Vagina (tissue), 2 donors: ENCODE results near the gene EYS. TPM values are rescaled to one million over a fixed set of nuclear protein-coding genes. Genes with fewer than 3 reads are reported as not detected.

Experiments
- DNase-seq, 2 donors: peaks; one replicate each; pipeline ENCODE4 v3.0.0-alpha.2; 2017; ENCODE audit errors: extremely low spot score in 2 of 2
- H3K27ac ChIP-seq: fragments of 200-600 bp; sonication (generic); one replicate; pipeline ENCODE4 v1.5.1; 2019
- H3K27me3 ChIP-seq: fragments of 200-600 bp; sonication (generic); one replicate; pipeline ENCODE4 v1.5.1; 2019
- H3K36me3 ChIP-seq, 2 donors: fragments of 200-600 bp; sonication (generic); one replicate each; pipeline ENCODE4 v1.5.1; 2017 to 2019
- H3K4me1 ChIP-seq: fragments of 200-600 bp; sonication (generic); one replicate; pipeline ENCODE4 v1.5.1; 2019
- H3K4me3 ChIP-seq, 2 donors: fragments of 200-600 bp; sonication (generic); 1 replicate in 1 of 2; 2 replicates in 1 of 2; pipeline ENCODE4 v1.5.1; 2016 to 2019
- H3K9me3 ChIP-seq: fragments of 200-600 bp; sonication (generic); one replicate; pipeline ENCODE4 v1.5.1; 2019
- POLR2A ChIP-seq, 2 donors: fragments of 450-650 bp; IDR thresholded peaks; one replicate each; pipeline ENCODE4 v1.6.1; 2017; ENCODE audit warnings: antibody characterized with exemption in 2 of 2, mild to moderate bottlenecking in 2 of 2, moderate library complexity in 2 of 2
- POLR2AphosphoS5 ChIP-seq, 2 donors: sonication (generic); formaldehyde crosslinking; IDR thresholded peaks; one replicate each; pipeline ENCODE4 v1.9.0; 2017; ENCODE audit warnings: antibody characterized with exemption in 2 of 2, mild to moderate bottlenecking in 2 of 2, low read depth in 1 of 2; ENCODE audit not compliant: insufficient read depth in 1 of 2
- intact Hi-C: fragments of 100-400 bp; cut with DNase I; formaldehyde crosslinking; loops from one replicate; pipeline ENCODE4 v1.15.1; 2023
- total RNA-seq: library from RNA; depleted of rRNA; stranded (reverse); fragments of >200 nt; gene quantifications from one replicate; pipeline ENCODE4 v1.2.3, GENCODE V29; 2016
- TF ChIP-seq, protein P1 (sequence below), 3 experiments: fragments of 450-650 bp in 2 of 3; fragments of 200-600 bp in 1 of 3; sonication (generic) in 1 of 3; IDR thresholded peaks; one replicate each; pipeline ENCODE4 v1.5.1; 2017 to 2019; ENCODE audit warnings: antibody characterized with exemption in 3 of 3, mild to moderate bottlenecking in 2 of 3, moderate library complexity in 2 of 3

Gene EYS
- total RNA-seq, 1 donor from 2014 or later, result not detected

DNA sequence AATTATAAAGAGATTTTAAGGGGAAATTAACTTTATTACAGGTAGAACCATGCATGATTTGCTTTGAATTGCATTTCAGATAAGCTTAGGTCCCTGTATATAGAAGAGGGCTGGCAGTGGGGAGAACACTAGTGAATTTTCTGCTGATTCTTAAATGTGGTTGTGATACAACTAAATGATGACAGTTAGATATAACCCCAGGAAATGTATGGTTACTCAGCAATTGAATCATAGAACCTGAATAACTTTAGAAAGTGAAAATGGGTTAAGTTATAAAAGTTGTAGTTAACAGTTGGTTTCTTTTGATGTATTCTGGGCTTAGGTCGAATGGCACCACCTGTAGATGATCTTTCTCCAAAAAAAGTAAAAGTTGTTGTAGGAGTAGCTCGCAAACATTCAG, 2001.3 kb downstream of the EYS start:
- intact Hi-C loops, result no loop called here

DNA sequence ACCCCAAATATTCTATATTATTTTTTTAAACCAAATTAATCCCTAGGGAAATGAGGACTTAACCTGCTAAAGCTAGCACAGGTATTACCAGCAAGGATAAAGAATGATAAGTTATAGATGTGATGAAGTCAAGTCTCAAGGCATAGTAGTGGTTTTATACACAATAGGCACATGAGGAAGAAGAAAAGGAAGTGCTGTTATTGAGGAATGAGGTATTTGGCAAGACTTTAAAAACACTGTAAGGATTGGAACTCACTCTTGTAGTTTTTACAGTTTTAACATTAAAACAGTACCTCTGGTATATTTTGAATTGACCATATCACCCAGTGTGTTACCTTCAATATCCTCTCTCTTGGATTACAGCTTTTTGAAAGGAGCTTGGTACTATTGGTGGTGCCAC, 2016.8 kb downstream of the EYS start:
- no peak for DNase-seq
- no peaks in the 10 kb centered on the region for H3K27me3 ChIP-seq
- H3K4me1 ChIP-seq, result no peaks in the 10 kb centered on the region
- H3K36me3 ChIP-seq, result peaks cover 0 to 6% of the 10 kb centered on the region in 2 donors
- no peaks in the 10 kb centered on the region for H3K9me3 ChIP-seq
- TF ChIP-seq, protein P1, sequence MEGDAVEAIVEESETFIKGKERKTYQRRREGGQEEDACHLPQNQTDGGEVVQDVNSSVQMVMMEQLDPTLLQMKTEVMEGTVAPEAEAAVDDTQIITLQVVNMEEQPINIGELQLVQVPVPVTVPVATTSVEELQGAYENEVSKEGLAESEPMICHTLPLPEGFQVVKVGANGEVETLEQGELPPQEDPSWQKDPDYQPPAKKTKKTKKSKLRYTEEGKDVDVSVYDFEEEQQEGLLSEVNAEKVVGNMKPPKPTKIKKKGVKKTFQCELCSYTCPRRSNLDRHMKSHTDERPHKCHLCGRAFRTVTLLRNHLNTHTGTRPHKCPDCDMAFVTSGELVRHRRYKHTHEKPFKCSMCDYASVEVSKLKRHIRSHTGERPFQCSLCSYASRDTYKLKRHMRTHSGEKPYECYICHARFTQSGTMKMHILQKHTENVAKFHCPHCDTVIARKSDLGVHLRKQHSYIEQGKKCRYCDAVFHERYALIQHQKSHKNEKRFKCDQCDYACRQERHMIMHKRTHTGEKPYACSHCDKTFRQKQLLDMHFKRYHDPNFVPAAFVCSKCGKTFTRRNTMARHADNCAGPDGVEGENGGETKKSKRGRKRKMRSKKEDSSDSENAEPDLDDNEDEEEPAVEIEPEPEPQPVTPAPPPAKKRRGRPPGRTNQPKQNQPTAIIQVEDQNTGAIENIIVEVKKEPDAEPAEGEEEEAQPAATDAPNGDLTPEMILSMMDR (IDR thresholded peaks at IDR 0.05), result no peak
- TF ChIP-seq POLR2A (IDR thresholded peaks at IDR 0.05) (no peak), POLR2AphosphoS5 (IDR thresholded peaks at IDR 0.05; ENCODE audit: insufficient read depth in 1 of 2, low read depth in 1 of 2) (no peak)
- H3K4me3 ChIP-seq, result no peak overlapping the region
- intact Hi-C loops, result no loop called here
- no peak overlapping the region for H3K27ac ChIP-seq

More for the DNA sequence above, 2001.3 kb downstream of the EYS start:
- Histone ChIP-seq H3K4me3 (no peak overlapping the region), H3K9me3 (no peaks in the 10 kb centered on the region), H3K36me3 (peaks cover 6 to 68% of the 10 kb centered on the region in 2 donors), H3K4me1 (no peaks in the 10 kb centered on the region), H3K27me3 (no peaks in the 10 kb centered on the region), H3K27ac (no peak overlapping the region)
- TF ChIP-seq, protein P1 (IDR thresholded peaks at IDR 0.05), result no peak
- TF ChIP-seq POLR2AphosphoS5 (IDR thresholded peaks at IDR 0.05; ENCODE audit: insufficient read depth in 1 of 2, low read depth in 1 of 2) (no peak), POLR2A (IDR thresholded peaks at IDR 0.05) (no peak)
- DNase-seq, result no peak

DNA sequence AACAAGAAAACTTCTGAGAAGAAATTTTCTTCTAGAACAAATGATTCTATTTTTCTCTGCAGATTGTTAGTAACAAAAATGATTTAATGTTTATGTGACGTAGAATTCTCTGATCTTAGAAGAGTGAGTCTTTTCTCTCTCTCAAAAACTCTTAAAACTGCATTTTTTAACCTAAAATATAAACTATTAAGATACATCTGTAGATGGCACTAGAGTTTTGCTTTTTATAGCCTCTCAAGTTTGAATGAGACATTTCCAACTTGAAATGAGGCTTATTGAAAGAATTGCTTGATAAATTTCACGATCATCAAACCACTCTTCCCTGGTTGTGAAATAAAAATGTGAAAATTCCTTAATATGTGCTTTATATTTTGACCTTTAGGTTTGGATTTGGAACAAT, 2017.6 kb downstream of the EYS start:
- no peak overlapping the region for H3K27ac ChIP-seq
- peaks cover 0 to 2% of the 10 kb centered on the region in 2 donors for H3K36me3 ChIP-seq
- no peaks in the 10 kb centered on the region for H3K9me3 ChIP-seq
- TF ChIP-seq POLR2A (IDR thresholded peaks at IDR 0.05), result no peak
- TF ChIP-seq, protein P1 (IDR thresholded peaks at IDR 0.05), result no peak
- no peak for TF ChIP-seq POLR2AphosphoS5 (IDR thresholded peaks at IDR 0.05; ENCODE audit: insufficient read depth in 1 of 2, low read depth in 1 of 2)
- H3K4me1 ChIP-seq, result no peaks in the 10 kb centered on the region
- intact Hi-C loops, result no loop called here
- no peak for DNase-seq
- no peaks in the 10 kb centered on the region for H3K27me3 ChIP-seq
- no peak overlapping the region for H3K4me3 ChIP-seq

DNA sequence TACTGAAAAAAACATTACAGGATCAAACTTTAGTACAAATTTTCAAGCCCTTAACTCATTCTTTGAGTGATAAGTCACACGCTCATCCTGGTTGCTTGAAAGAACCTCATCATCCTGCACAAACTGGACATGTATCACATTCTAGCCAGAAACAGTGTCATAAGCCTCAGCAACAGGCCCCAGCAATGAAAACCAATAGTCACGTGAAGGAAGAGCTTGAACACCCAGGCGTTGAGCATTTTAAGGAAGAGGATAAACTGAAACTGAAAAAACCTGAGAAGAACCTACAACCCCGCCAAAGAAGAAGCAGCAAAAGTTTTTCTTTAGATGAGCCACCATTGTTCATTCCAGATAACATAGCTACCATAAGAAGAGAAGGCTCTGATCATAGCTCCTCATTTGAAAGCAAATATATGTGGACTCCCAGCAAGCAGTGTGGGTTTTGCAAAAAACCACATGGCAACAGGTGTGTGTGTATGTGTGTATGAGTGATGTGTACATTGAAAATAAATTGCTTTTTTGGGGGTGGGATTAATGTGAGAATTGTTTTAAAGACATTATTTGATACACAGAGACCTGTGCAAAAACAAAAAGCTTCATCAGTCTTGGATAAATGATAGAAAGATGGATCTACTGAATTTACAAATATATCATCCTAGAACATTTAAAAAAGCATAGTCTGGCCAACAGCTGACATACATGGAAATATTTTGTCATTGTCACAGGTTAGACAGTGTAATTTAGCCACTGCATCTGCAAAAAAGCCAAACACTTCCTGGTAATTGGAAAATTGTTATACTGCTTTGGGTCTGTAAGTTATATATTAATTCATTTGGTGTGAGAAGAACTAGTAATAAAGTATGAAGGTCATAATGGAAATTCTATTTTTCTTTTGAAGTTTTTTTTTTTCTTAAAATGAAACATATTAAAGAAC, 2021.3 kb downstream of the EYS start:
- Histone ChIP-seq H3K4me1 (no peaks in the 10 kb centered on the region), H3K36me3 (peaks cover 0 to 7% of the 10 kb centered on the region in 2 donors), H3K27me3 (no peaks in the 10 kb centered on the region), H3K27ac (no peak overlapping the region), H3K9me3 (no peaks in the 10 kb centered on the region), H3K4me3 (no peak overlapping the region)
- TF ChIP-seq POLR2AphosphoS5 (IDR thresholded peaks at IDR 0.05; ENCODE audit: insufficient read depth in 1 of 2, low read depth in 1 of 2) (no peak), POLR2A (IDR thresholded peaks at IDR 0.05) (no peak)
- TF ChIP-seq, protein P1 (IDR thresholded peaks at IDR 0.05), result no peak
- DNase-seq, result no peak
- intact Hi-C loops, result no loop called here

DNA sequence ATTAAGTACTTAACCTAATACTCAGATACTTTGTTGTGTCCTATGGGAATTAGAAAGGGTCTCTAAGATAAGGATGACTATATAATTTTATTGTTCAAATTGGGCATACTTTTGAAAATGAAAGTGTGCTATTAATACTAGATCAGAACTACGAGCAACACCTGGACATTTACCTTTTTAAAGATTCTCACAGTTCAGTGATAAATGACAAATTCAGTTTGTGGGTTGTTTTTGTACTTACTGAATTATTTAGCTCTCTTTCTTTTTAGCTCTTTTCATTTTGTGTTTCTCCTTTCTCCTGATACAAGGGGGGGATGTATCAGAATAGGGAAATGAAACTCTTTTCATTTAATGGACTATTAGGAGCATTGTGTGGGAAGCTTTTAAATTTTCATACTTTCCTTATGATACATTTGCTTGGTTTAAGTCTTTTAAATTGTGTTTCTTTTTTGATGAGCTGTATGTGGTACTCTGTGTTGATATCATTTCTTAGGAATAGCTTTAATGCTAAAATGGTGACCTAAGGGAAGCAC, 2023.9 kb downstream of the EYS start:
- Histone ChIP-seq H3K27ac (no peak overlapping the region), H3K4me3 (no peak overlapping the region), H3K36me3 (peaks cover 0 to 11% of the 10 kb centered on the region in 2 donors), H3K4me1 (no peaks in the 10 kb centered on the region), H3K9me3 (no peaks in the 10 kb centered on the region), H3K27me3 (no peaks in the 10 kb centered on the region)
- no peak for DNase-seq
- intact Hi-C loops, result no loop called here
- TF ChIP-seq POLR2AphosphoS5 (IDR thresholded peaks at IDR 0.05; ENCODE audit: insufficient read depth in 1 of 2, low read depth in 1 of 2) (no peak), POLR2A (IDR thresholded peaks at IDR 0.05) (no peak)
- TF ChIP-seq, protein P1 (IDR thresholded peaks at IDR 0.05), result no peak
